K562 (cell line): ENCODE measurements around the gene ZNF318. TPM values are rescaled to one million over a fixed set of nuclear protein-coding genes. Genes with fewer than 3 reads are reported as not detected.
A peak's percentile ranks its signal among the peaks of the same experiment; 100 is the strongest.

Source experiments
- ATAC-seq: fragments of 200-7000 bp; cut with Tn5 transposase; 3 replicates; pipeline ENCODE4 v1.9.1; 2020; ENCODE audit warnings: moderate library complexity
- BruUV-seq: library from RNA; stranded (reverse); fragments of 400-500 nt; replicated peaks from 2 replicates; lab custom pipeline; 2021; lab: Mats Ljungman, UMichigan
- CTCF ChIA-PET: fragments of 300-600 bp; formaldehyde crosslinking; extraction: SDS; loops from one replicate; lab custom pipeline; 2021; ENCODE audit warnings: low intra/inter-chr PET ratio; lab: Yijun Ruan, JAX
- POLR2A ChIA-PET: fragments of 300-600, 350-650 bp; sonication (Branson Sonifier 250); formaldehyde crosslinking; extraction: SDS; loops from one replicate; lab custom pipeline; 2021; ENCODE audit warnings: antibody characterized with exemption, inconsistent platforms; lab: Yijun Ruan, JAX
- DNase-seq, 4 experiments: peaks; one replicate each; pipeline versions ENCODE4 v3.0.0 to v3.0.0-alpha.2; 2011 to 2018; ENCODE audit warnings: low spot score in 3 of 4, mixed read lengths in 3 of 4; ENCODE audit errors: extremely low read depth in 1 of 4
- FAIRE-seq: peaks from 2 replicates; lab custom pipeline; 2011; peaks lifted over from hg19 to GRCh38; lab: Jason Lieb, UNC
- H2AFZ ChIP-seq: 2 replicates; pipeline ENCODE4 v1.6.0; 2011; ENCODE audit warnings: low read depth, low read length, control low read depth, inconsistent platforms
- H3K27ac ChIP-seq: fragments of 200-600 bp; 3 replicates; pipeline ENCODE4 v1.8.0; 2011; ENCODE audit warnings: low read depth, mild to moderate bottlenecking, control low read depth, inconsistent platforms, low read length, moderate library complexity, mixed read lengths; ENCODE audit errors: extremely low read depth
- H3K27me3 ChIP-seq, 2 experiments: fragments of 300-600 bp in 1 of 2; 2 replicates in 1 of 2; 3 replicates in 1 of 2; pipeline versions ENCODE4 v1.6.0 to v1.8.0; 2011; ENCODE audit warnings: inconsistent platforms in 2 of 2, low read length in 2 of 2, mild to moderate bottlenecking in 1 of 2, mixed read lengths in 1 of 2, moderate library complexity in 1 of 2; ENCODE audit not compliant: control insufficient read depth in 2 of 2, insufficient read depth in 2 of 2
- H3K36me3 ChIP-seq: fragments of 300-600 bp; 3 replicates; pipeline ENCODE4 v1.8.0; 2011; ENCODE audit warnings: mild to moderate bottlenecking, low read length, inconsistent platforms; ENCODE audit not compliant: control insufficient read depth, insufficient read depth
- H3K4me1 ChIP-seq, 2 experiments: fragments of 200-600 bp in 1 of 2; replicated peaks in 1 of 2; 2 replicates in 1 of 2; 3 replicates in 1 of 2; pipeline versions ENCODE4 v1.5.1 to v1.8.0; 2011; ENCODE audit warnings: inconsistent platforms in 2 of 2, low read length in 2 of 2, mild to moderate bottlenecking in 1 of 2, mixed read lengths in 1 of 2, moderate library complexity in 1 of 2; ENCODE audit not compliant: control insufficient read depth in 2 of 2, insufficient read depth in 2 of 2
- H3K4me2 ChIP-seq: 2 replicates; pipeline ENCODE4 v1.6.1; 2011; ENCODE audit warnings: low read length, control low read depth, inconsistent platforms, mixed read lengths; ENCODE audit not compliant: insufficient read depth
- H3K4me3 ChIP-seq: fragments of 200-600 bp; sonication (generic), shearing (Covaris generic); 2 replicates; pipeline ENCODE4 v1.5.1; 2016; ENCODE audit warnings: control low read depth, inconsistent platforms
- H3K79me2 ChIP-seq: fragments of 200-600 bp; 3 replicates; pipeline ENCODE4 v1.8.0; 2011; ENCODE audit warnings: low read length, inconsistent platforms; ENCODE audit not compliant: control insufficient read depth, insufficient read depth
- H3K9ac ChIP-seq, 2 experiments: 2 replicates each; pipeline versions ENCODE4 v1.6.0 to v1.6.1; 2011; ENCODE audit warnings: low read depth in 2 of 2, low read length in 2 of 2, control low read depth in 1 of 2, inconsistent platforms in 1 of 2, mild to moderate bottlenecking in 1 of 2, mixed read lengths in 1 of 2; ENCODE audit not compliant: insufficient read depth in 1 of 2
- H3K9me1 ChIP-seq: one replicate; pipeline ENCODE4 v1.6.0; 2011; ENCODE audit warnings: inconsistent platforms, mild to moderate bottlenecking, low read length, moderate library complexity; ENCODE audit not compliant: control insufficient read depth, insufficient read depth
- H3K9me3 ChIP-seq: replicated peaks from 2 replicates; pipeline ENCODE4 v1.5.1; 2011; ENCODE audit warnings: low read depth, low read length, inconsistent platforms; ENCODE audit not compliant: control insufficient read depth, insufficient read depth
- H4K20me1 ChIP-seq: replicated peaks from 2 replicates; pipeline ENCODE4 v1.6.1; 2011; ENCODE audit warnings: low read length, inconsistent platforms, mixed read lengths; ENCODE audit not compliant: control insufficient read depth, insufficient read depth
- CTBP1 ChIP-seq: fragments of 450-650 bp; IDR thresholded peaks from 2 replicates; pipeline ENCODE4 v1.6.1; 2016; ENCODE audit warnings: borderline replicate concordance
- IRF1 ChIP-seq: sonication (generic); formaldehyde crosslinking; IDR thresholded peaks from 2 replicates; pipeline ENCODE4 v1.8.0; 2022; ENCODE audit warnings: missing genetic modification reagents, mild to moderate bottlenecking, borderline replicate concordance
- PML ChIP-seq: IDR thresholded peaks from 2 replicates; pipeline ENCODE4 v1.6.1; 2012; ENCODE audit warnings: low read length, inconsistent platforms
- PTBP1 ChIP-seq: fragments of 200-400 bp; formaldehyde crosslinking; IDR thresholded peaks from 2 replicates; pipeline ENCODE4 v1.6.1; 2017; ENCODE audit warnings: low read depth, low read length
- RBFOX2 ChIP-seq: fragments of 200-400 bp; formaldehyde crosslinking; IDR thresholded peaks from 2 replicates; pipeline ENCODE4 v1.6.1; 2017; ENCODE audit warnings: low read depth, mild to moderate bottlenecking, low read length, moderate library complexity
- ZBTB40 ChIP-seq, 2 experiments: fragments of 450-650 bp in 1 of 2; sonication (generic) in 1 of 2; formaldehyde crosslinking in 1 of 2; IDR thresholded peaks; 2 replicates each; pipeline versions ENCODE4 v1.7.1 to v1.9.0; 2016 to 2022; ENCODE audit warnings: inconsistent platforms in 1 of 2, mild to moderate bottlenecking in 1 of 2, missing genetic modification reagents in 1 of 2
- WGBS: fragments of 100-300 bp; shearing (Covaris generic); methylation state at CpG from one replicate; pipeline ENCODE4 v1.1.6; 2016; ENCODE audit warnings: low coverage, mixed read lengths; ENCODE audit not compliant: insufficient coverage; ENCODE audit errors: missing lambda C conversion rate; 5-methylcytosine and 5-hydroxymethylcytosine counted together
- in situ Hi-C: fragments of 300-500 bp; cut with MboI; formaldehyde crosslinking; loops from 4 replicates; pipeline ENCODE4 v1.15.0; 2018; ENCODE audit warnings: inconsistent platforms, mixed read lengths
- intact Hi-C: fragments of 100-400 bp; cut with micrococcal nuclease; formaldehyde crosslinking; loops from 2 replicates; pipeline ENCODE4 v1.14.2; 2022
- polyA plus RNA-seq, 8 experiments: library from polyadenylated mRNA; depleted of rRNA in 4 of 8; stranded (reverse) in 5 of 8; unstranded in 3 of 8; fragments of >200 nt; fragmentation: Nextera tagmentation in 2 of 8; fragmentation: Illumina TruSeq in 1 of 8; extraction: Ambion mirVana in 2 of 8; extraction: Trizol in 1 of 8; gene quantifications; 2 replicates each; pipeline versions ENCODE4 v1.2.1 to v1.2.3, GENCODE V29; 2011 to 2014; ENCODE audit warnings: inconsistent platforms in 1 of 8, missing spikeins in 1 of 8
- total RNA-seq, 7 experiments: library from RNA; depleted of rRNA in 6 of 7; stranded (reverse); fragments of >200 nt in 6 of 7; fragmentation: Illumina TruSeq in 2 of 7; extraction: Trizol in 2 of 7; gene quantifications; 2 replicates each; pipeline versions ENCODE4 v1.2.1 to v1.2.3, GENCODE V29; 2011 to 2021; ENCODE audit warnings: low replicate concordance in 1 of 7

The ZNF318 gene
- total and polyA plus RNA-seq, 9 of the 15 experiments (the other 6 are each of a cell fraction or from before 2014, with no cell fraction given) = 3.2 to 19.0 (median 9.2) TPM

GRCh38 chr6:43287717-43288679 lies 81.4 kb downstream of the ZNF318 start:
- Histone ChIP-seq H3K27me3 (peaks cover 31 to 58% of the 10 kb centered on the region in 2 experiments), H3K9ac (no peak overlapping the region), H3K4me2 (no peak overlapping the region), H3K9me1 (no peaks in the 10 kb centered on the region), H2AFZ (no peak overlapping the region), H4K20me1 (0 out of 2 replicates have a peak, but pooled peaks cover 4% of the 10 kb centered on the region), H3K9me3 (no peaks in the 10 kb centered on the region), H3K79me2 (no peaks in the 10 kb centered on the region), H3K4me3 (no peak overlapping the region), H3K4me1 (peaks cover 0 to 21% of the 10 kb centered on the region in 2 experiments; a peak in 2 of 5 replicates), H3K27ac (no peak overlapping the region), H3K36me3 (no peaks in the 10 kb centered on the region)
- no peak for FAIRE-seq
- no peak for ATAC-seq
- BruUV-seq = no TSS peak
- in situ Hi-C loops (no loop called here), intact Hi-C loops (no loop called here)
- TF ChIP-seq RBFOX2 (no peak), ZBTB40 (IDR thresholded peaks at IDR 0.05) (no peak), ZBTB40 (CRISPR knock-in tag; IDR thresholded peaks at IDR 0.05) (0 out of 2 replicates have a peak, but pooled peaks have one; percentile 15), PTBP1 (no peak), PML (no peak), IRF1 (CRISPR knock-in tag) (no peak), CTBP1 (no peak)
- CTCF ChIA-PET = interaction anchor here (0.6 kb wide), 1 partner anchor 14 kb away, joined by 3 read pairs; no protein-coding TSS in a partner anchor
- WGBS = 5% methylated on average over 7 of the region's 7 CpGs
- no peak for DNase-seq
- POLR2A ChIA-PET = interaction anchor here (0.6 to 1.1 kb wide), 6 partner anchors 8 to 409 kb away, joined by 3 to 5 read pairs (median 3); partner anchors contain the start of gene RPL7L1
